Measurements from ENCODE around the gene LHX3.

LHX3 gene

DNA sequence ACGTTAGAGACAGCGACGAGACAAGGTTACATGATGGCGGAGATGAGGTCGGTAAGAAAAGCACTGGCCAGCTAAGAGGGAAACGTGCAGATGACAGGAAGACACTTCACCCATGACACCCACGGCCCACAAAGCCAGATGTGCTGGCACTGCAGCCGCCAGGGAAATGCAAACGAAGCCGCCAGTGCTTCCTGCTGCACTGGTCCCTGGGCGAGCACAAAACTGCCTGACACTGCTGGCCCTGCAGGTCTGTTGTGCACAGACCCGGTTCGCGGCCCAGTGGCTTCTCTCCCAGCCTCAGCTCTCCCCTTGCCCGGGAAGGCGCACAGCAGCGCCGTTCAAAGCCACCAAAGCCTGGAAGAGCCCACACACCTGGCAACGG is 20.4 kb upstream of the LHX3 start:
- CTCF ChIA-PET: interaction anchor here (0.5 to 5.1 kb wide), 24 partner anchors 9 to 674 kb away, joined by 3 to 46 read pairs (median 3); no protein-coding TSS in a partner anchor
- Histone ChIP-seq H3K36me3 (ENCODE audit: control insufficient read depth in 2 of 2, insufficient read depth in 1 of 2, low read length in 2 of 2) (peaks cover 0 to 55% of the 10 kb centered on the region in 2 experiments; a peak in 1 of 3 replicates), H3K4me3 (ENCODE audit: low read depth, low read length) (no peak overlapping the region), H3K9me3 (ENCODE audit: control insufficient read depth, insufficient read depth, low read depth, low read length) (no peaks in the 10 kb centered on the region), H3K27ac (ENCODE audit: extremely low read depth, low read depth, low read length) (no peak overlapping the region), H3K4me1 (ENCODE audit: control insufficient read depth, insufficient read depth, low read length) (no peaks in the 10 kb centered on the region)
- POLR2A ChIA-PET: no interaction called here
- TF ChIP-seq ZNF830 (tag by site-specific recombination; IDR thresholded peaks at IDR 0.05; ENCODE audit: low read depth) (no peak), ZBTB21 (tag by site-specific recombination; IDR thresholded peaks at IDR 0.05) (no peak), ZNF792 (tag by site-specific recombination; IDR thresholded peaks at IDR 0.05) (no peak), SETDB1 (IDR thresholded peaks at IDR 0.05; ENCODE audit: insufficient read length, low read length) (no peak), ZNF112 (tag by site-specific recombination; IDR thresholded peaks at IDR 0.05) (no peak), ZNF423 (tag by site-specific recombination; IDR thresholded peaks at IDR 0.05) (no peak), SP2 (tag by site-specific recombination; IDR thresholded peaks at IDR 0.05) (no peak), ZNF239 (tag by site-specific recombination; IDR thresholded peaks at IDR 0.05) (no peak), ZNF133 (tag by site-specific recombination; IDR thresholded peaks at IDR 0.05) (no peak), GLIS2 (tag by site-specific recombination; IDR thresholded peaks at IDR 0.05) (no peak), ZNF677 (tag by site-specific recombination; IDR thresholded peaks at IDR 0.05) (no peak), ZNF664 (tag by site-specific recombination; IDR thresholded peaks at IDR 0.05) (no peak), EGR2 (tag by site-specific recombination; IDR thresholded peaks at IDR 0.05; ENCODE audit: low read depth) (no peak)
- TF ChIP-seq, protein P1, sequence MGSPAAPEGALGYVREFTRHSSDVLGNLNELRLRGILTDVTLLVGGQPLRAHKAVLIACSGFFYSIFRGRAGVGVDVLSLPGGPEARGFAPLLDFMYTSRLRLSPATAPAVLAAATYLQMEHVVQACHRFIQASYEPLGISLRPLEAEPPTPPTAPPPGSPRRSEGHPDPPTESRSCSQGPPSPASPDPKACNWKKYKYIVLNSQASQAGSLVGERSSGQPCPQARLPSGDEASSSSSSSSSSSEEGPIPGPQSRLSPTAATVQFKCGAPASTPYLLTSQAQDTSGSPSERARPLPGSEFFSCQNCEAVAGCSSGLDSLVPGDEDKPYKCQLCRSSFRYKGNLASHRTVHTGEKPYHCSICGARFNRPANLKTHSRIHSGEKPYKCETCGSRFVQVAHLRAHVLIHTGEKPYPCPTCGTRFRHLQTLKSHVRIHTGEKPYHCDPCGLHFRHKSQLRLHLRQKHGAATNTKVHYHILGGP (tag by site-specific recombination; IDR thresholded peaks at IDR 0.05): no peak
- TF ChIP-seq, protein P2, sequence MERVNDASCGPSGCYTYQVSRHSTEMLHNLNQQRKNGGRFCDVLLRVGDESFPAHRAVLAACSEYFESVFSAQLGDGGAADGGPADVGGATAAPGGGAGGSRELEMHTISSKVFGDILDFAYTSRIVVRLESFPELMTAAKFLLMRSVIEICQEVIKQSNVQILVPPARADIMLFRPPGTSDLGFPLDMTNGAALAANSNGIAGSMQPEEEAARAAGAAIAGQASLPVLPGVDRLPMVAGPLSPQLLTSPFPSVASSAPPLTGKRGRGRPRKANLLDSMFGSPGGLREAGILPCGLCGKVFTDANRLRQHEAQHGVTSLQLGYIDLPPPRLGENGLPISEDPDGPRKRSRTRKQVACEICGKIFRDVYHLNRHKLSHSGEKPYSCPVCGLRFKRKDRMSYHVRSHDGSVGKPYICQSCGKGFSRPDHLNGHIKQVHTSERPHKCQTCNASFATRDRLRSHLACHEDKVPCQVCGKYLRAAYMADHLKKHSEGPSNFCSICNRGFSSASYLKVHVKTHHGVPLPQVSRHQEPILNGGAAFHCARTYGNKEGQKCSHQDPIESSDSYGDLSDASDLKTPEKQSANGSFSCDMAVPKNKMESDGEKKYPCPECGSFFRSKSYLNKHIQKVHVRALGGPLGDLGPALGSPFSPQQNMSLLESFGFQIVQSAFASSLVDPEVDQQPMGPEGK (tag by site-specific recombination; IDR thresholded peaks at IDR 0.05): no peak
- TF ChIP-seq, protein P3, sequence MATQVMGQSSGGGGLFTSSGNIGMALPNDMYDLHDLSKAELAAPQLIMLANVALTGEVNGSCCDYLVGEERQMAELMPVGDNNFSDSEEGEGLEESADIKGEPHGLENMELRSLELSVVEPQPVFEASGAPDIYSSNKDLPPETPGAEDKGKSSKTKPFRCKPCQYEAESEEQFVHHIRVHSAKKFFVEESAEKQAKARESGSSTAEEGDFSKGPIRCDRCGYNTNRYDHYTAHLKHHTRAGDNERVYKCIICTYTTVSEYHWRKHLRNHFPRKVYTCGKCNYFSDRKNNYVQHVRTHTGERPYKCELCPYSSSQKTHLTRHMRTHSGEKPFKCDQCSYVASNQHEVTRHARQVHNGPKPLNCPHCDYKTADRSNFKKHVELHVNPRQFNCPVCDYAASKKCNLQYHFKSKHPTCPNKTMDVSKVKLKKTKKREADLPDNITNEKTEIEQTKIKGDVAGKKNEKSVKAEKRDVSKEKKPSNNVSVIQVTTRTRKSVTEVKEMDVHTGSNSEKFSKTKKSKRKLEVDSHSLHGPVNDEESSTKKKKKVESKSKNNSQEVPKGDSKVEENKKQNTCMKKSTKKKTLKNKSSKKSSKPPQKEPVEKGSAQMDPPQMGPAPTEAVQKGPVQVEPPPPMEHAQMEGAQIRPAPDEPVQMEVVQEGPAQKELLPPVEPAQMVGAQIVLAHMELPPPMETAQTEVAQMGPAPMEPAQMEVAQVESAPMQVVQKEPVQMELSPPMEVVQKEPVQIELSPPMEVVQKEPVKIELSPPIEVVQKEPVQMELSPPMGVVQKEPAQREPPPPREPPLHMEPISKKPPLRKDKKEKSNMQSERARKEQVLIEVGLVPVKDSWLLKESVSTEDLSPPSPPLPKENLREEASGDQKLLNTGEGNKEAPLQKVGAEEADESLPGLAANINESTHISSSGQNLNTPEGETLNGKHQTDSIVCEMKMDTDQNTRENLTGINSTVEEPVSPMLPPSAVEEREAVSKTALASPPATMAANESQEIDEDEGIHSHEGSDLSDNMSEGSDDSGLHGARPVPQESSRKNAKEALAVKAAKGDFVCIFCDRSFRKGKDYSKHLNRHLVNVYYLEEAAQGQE (tag by site-specific recombination; IDR thresholded peaks at IDR 0.05): no peak
- TF ChIP-seq, protein P4, sequence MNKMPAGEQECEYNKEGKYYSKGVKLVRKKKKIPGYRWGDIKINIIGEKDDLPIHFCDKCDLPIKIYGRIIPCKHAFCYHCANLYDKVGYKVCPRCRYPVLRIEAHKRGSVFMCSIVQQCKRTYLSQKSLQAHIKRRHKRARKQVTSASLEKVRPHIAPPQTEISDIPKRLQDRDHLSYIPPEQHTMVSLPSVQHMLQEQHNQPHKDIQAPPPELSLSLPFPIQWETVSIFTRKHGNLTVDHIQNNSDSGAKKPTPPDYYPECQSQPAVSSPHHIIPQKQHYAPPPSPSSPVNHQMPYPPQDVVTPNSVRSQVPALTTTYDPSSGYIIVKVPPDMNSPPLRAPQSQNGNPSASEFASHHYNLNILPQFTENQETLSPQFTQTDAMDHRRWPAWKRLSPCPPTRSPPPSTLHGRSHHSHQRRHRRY (tag by site-specific recombination; IDR thresholded peaks at IDR 0.05): no peak
- TF ChIP-seq, protein P5, sequence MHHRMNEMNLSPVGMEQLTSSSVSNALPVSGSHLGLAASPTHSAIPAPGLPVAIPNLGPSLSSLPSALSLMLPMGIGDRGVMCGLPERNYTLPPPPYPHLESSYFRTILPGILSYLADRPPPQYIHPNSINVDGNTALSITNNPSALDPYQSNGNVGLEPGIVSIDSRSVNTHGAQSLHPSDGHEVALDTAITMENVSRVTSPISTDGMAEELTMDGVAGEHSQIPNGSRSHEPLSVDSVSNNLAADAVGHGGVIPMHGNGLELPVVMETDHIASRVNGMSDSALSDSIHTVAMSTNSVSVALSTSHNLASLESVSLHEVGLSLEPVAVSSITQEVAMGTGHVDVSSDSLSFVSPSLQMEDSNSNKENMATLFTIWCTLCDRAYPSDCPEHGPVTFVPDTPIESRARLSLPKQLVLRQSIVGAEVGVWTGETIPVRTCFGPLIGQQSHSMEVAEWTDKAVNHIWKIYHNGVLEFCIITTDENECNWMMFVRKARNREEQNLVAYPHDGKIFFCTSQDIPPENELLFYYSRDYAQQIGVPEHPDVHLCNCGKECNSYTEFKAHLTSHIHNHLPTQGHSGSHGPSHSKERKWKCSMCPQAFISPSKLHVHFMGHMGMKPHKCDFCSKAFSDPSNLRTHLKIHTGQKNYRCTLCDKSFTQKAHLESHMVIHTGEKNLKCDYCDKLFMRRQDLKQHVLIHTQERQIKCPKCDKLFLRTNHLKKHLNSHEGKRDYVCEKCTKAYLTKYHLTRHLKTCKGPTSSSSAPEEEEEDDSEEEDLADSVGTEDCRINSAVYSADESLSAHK (tag by site-specific recombination; IDR thresholded peaks at IDR 0.05): no peak
- TF ChIP-seq, protein P6, sequence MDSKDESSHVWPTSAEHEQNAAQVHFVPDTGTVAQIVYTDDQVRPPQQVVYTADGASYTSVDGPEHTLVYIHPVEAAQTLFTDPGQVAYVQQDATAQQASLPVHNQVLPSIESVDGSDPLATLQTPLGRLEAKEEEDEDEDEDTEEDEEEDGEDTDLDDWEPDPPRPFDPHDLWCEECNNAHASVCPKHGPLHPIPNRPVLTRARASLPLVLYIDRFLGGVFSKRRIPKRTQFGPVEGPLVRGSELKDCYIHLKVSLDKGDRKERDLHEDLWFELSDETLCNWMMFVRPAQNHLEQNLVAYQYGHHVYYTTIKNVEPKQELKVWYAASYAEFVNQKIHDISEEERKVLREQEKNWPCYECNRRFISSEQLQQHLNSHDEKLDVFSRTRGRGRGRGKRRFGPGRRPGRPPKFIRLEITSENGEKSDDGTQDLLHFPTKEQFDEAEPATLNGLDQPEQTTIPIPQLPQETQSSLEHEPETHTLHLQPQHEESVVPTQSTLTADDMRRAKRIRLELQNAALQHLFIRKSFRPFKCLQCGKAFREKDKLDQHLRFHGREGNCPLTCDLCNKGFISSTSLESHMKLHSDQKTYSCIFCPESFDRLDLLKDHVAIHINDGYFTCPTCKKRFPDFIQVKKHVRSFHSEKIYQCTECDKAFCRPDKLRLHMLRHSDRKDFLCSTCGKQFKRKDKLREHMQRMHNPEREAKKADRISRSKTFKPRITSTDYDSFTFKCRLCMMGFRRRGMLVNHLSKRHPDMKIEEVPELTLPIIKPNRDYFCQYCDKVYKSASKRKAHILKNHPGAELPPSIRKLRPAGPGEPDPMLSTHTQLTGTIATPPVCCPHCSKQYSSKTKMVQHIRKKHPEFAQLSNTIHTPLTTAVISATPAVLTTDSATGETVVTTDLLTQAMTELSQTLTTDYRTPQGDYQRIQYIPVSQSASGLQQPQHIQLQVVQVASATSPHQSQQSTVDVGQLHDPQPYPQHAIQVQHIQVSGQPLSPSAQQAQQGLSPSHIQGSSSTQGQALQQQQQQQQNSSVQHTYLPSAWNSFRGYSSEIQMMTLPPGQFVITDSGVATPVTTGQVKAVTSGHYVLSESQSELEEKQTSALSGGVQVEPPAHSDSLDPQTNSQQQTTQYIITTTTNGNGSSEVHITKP (tag by site-specific recombination; IDR thresholded peaks at IDR 0.05): no peak
